NCI-H446 (cell line): ENCODE data around the gene FAM50B.

Source experiments
- DNase-seq, 2 experiments: peaks; one replicate each; lab custom pipeline; 2025; lab: John Stamatoyannopoulos, UW

FAM50B gene

GRCh38 chr6:3820563-3820962 is 28.6 kb upstream of the FAM50B start:
- DNase-seq, result peak in 1 of 2 experiments; percentile 14

- no peak for DNase-seq
These were observed 26.3 kb upstream of the FAM50B start for GRCh38 chr6:3822747-3823445.

DNA sequence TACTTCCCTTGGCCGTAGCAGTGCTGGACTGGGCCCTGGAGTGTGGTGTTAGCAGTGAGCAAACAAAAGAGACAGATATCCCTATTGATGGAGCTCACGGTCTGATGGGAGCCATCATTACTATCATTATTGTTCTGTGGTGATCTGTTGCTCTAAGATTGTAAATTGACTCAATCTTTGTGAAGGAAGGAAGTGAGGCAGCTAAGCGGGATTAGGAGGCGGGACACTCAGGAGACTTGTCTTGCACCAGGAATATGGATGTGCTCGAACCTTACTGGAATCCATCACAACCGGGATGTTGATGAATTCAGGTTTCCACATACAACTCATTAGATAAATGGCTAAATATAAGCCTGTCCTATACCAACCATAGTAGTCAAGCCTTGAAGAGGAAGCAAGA is 25.5 kb upstream of the FAM50B start:
- DNase-seq, result no peak

GRCh38 chr6:3825331-3825831 is 23.8 kb upstream of the FAM50B start:
- DNase-seq, result peak; percentile 23 to 73

GRCh38 chr6:3825851-3826581 is 23.2 kb upstream of the FAM50B start:
- DNase-seq, result peak; percentile 32 to 84

DNA sequence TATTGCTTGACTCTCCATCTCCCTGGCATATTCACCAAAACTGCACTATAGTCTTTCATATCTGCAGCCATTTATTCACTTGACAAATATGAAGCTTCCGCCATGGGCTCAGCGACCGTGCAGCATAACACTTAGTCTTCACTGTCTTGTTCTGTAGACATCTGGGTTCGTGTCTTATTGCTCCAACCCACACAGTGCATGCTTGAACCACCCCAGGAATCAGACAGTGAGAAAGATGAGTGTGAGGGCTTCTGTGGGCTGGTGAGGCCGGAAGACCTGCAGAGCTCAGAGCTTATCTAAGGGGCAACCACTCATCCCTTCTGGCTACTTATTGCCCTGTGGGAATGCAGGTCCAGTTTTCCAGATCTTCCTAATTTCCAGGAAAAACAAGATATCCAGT is 19.9 kb upstream of the FAM50B start:
- no peak for DNase-seq

DNA sequence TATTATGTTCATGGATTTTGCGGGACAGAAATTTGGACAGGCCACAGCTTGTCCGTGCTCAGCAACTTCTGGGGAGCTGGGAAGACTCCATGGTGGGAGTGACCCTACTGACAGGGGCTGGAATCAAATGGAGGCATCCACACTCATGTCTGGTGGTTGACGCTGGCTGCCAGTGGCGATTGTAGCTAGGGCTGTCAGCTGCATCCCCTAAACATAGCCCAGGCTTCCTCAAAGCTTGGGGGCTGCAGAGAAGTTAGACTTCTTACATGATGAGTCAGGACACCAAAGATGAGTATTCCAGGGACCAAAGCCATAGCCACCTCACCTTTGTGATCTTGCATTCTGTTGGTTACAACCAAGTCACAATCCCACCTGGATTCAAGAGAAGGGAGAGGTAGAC is 18.4 kb upstream of the FAM50B start:
- DNase-seq, result no peak

DNA sequence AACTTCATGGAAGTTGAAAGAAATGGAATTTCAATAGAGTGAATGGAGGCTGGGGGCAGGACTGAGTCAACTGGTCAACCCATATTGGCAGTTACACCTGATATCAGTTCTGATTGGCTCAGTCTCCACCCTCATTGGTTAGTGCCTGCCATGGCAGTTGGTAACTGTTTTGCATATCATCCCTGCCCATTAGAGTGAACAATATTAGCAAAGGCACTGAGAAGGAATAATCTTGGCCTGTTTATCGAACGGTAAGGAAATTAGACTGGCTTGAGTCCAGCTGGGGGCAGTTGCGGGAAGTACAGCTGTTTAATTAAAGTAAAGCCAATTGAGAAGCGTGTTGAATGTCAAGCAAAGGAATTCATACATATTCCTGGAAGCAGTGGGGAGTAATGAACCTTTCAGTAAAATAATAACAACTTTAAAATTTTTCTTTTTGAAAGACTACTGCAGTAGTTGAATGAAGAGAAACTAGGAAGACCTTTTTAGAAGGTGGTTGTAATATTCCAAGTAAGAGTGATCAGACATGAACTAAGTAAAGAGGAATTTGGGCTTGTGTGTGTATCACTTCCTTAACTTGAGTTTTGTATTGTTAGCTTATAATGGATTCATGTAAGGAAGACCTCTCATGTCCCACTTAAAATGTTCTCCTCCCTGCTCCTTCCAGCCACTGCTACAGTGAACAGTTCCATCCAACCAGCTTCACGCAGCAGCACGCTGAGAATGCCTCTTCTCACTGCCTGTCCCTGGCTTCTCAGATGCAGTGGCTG is 17.2 kb upstream of the FAM50B start:
- DNase-seq, result peak in 1 of 2 experiments; percentile 23

DNA sequence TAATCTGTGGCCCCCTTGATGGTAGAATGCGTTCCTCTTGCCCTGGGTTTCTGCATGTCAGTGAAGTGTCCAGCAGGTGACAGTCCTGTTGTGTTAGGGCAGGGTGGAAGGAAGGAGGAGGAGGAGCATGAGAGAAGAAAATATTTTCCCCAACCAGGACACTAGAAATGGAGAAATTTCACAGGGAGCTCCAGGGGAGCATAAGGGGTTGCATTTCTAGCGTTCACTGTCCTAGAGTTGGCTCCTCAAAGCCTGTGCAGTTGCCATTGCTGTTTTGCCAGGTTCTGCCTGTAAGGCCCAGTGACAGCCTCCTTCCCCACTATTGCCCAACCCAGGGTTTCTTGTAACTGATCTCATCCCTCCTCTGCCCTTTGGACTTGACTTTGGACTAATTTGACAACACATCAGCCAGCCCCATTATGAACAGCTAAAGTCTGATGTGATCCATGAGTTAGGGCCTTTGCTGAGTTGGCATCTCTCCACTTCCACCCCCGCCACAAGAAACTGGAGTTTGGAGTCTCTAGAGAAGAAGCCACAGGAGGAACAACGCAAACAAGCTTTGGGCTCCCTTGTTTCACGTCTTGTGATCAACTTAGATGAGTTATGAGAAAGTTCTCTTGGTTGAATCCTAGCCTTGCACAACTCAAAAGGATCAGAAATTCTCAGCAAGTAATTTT is 14.0 kb upstream of the FAM50B start:
- DNase-seq, result no peak

GRCh38 chr6:3835785-3836184 is 13.4 kb upstream of the FAM50B start:
- DNase-seq, result no peak

DNA sequence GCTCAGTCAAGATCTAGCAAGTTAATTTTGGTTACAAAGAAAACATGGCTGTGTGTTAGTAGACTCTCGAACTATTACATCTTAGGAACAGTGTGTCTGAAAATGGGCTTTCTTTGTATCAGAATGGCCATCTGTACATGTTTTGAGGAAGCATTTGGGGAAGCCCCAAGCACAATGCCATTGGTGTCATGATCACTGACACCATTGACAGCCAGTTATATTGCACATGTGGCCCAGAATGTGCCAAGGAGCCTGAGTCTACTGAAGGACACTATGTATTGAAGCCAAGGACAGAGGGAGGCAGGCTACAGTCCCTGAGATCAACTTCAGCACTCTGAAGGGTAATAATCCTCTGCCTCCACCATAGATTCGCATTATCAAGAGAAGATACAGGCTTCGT is 12.6 kb upstream of the FAM50B start:
- DNase-seq, result no peak

DNA sequence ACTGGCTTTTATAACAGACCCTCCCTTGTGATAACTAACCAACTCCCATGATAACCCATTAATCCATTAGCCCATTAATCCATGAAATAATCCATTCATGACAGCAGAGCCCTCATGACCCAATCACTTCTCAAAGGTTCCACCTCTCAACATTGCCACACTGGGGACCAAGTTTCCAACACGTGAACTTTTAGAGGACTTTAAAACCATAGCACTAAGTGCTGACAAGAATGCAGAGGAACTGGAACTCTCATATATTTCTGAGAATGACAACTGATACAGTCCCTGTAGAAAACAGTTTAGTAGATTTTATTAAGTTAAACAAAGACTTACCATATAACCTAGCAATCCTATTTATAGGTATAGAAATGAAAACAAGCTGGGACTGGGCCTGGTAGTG is 11.4 kb upstream of the FAM50B start:
- DNase-seq, result no peak

GRCh38 chr6:3838992-3839867 is 9.9 kb upstream of the FAM50B start:
- no peak for DNase-seq

DNA sequence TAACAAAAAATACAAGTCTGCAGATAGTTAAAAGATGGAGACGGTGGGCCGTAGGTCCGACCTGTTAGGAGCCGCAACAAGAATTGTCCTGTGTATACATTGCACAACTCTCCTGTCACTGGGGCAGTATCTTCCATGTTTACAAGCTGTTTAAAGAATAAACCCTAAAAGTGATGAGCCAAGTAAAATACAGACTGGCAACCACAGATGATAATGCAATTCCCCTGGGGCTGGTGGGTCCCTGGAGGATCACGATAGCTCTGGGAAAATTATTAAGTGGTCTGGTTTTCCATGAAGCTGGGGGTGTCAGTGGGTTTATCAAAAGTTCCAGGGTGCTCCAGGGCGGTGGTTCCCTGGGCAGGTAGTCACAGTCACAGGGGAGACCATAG is 8.1 kb upstream of the FAM50B start:
- DNase-seq, result no peak

DNA sequence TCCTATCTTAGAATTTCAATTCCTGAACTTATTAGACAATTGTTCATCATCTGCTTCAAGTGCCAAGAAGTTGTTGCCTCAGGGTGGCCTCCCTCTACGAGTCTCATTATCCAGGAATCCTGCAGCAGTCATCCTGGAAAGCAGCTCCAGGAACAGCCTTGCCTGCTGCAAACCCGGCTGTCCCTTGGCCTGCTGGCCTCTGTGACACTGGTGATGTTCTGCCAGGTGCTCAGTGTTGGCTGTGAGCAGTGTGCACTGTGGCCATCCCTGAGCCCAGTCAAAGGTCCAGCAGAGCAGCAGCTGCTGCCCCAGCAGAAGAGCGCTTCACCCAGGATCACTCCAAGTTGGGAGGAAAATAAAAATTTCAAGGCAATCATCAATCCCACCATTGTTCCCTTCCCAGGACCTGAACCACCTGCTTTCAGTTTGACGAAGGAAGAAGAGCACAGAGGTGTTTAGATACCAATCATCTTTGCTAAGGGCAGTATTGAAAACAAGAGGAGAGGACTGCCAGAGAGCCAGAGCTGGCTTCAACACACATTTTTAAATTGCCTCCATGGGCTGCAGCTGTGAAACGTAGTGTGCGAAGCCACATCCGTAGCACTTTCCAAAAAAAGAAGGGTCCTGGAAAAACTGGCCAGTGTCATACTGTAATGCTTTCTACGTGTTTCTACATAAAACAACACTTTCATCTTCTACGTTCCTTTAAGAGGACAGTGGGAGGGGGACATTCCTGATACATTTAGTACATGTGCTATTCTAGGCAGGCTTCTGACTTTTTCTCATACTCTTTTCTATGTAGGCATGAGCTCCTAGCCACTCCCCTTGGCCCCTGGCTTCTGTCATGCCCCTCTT is 7.2 kb upstream of the FAM50B start:
- peak in 1 of 2 experiments; percentile 6 for DNase-seq

GRCh38 chr6:3843379-3844096 is 5.6 kb upstream of the FAM50B start:
- DNase-seq, result no peak

DNA sequence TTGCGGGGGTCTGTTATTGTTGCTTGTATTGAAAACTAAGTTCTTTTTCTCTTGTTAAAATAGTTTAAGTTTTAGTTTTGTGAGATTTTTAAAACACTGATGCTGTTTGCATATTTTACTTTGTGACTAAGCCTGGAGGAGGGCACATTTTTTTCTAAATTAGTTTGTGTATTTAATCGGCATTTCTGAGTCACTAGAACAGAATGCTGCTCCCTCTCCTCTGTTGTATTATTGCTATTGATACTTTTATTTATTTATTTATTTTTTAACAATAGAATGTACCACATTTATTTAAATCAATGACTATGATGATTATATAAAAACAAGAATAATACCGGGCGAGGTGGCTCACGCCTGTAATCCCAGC is 5.1 kb upstream of the FAM50B start:
- no peak for DNase-seq

DNA sequence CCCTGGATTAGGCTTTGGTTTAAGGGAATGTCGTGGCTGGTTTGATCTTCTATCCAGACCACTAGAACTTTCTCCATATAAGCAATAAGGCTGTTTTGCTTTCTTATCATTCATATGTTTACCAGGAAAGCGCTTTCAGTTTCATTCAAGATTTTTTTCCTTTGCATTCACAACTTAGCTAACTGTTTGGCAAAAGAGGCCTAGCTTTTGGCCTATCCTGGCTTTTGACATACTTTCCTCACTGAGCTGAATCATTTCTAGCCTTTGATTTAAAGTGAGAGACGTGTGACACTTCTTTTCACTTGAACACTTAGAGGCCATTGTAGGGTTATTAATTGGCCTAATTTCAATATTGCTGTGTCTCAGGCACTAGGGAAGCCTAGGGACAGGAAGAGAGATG is 1.7 kb upstream of the FAM50B start:
- DNase-seq, result no peak

- no peak for DNase-seq
These were observed 793 bp upstream of the FAM50B start for GRCh38 chr6:3848380-3848779.
